ENCODE data around the gene SLC16A11.
"Not testable (repeated sequence)": the region's sequence is repeated elsewhere in the genome, so short reads cannot be mapped to it uniquely, and the experiment has no call there.

The SLC16A11 gene

DNA sequence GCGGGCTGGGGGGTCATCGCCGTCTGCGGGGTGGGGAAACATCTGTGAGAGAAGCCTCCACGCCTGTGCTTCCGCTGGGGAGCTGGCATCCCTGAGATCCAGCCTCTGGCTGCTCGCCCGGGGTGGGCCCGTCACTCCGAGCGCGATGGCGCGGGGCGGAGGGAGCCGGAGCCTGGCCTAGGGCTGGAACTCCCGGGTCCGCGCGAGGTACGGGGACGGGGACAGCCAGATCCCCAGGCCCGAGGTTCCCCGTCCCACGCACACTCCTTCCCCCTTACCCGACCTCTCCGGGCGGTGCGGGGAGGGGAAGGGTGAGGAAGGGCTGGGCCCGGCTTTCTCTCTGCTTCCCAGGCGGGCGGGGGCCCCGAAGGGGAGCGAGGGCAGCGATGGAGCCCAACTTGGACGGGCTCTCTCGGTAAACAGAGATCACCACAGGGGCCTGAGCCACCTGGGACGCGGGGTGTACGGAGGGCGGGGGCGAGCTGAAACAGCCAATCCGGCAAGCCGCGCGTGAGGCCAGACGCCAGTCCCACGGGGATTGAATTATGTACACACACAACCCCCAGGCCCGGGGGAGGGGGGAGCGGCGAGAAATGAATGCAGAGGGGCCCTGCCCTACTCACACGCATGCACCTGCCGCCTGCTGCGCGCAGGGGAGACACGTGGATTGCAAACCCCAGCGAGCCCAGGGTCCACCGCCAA, at the start of gene SLC16A11:
TSS of gene SLC16A11 (minus strand) at position 596 of the 702 bp plus-strand sequence. CDS start at position 17, 579 bp downstream.
- H3K4me3 ChIP-seq (ENCODE audit: low read length), result no peak within 1 kb of the TSS
- no peaks in the 10 kb centered on the region for H3K36me3 ChIP-seq (ENCODE audit: control insufficient read depth, insufficient read depth, low read length)
- peaks cover 27% of the 10 kb centered on the region for H3K4me1 ChIP-seq (ENCODE audit: control insufficient read depth, insufficient read depth, low read length)
- no peaks in the 10 kb centered on the region for H3K9me3 ChIP-seq (ENCODE audit: control insufficient read depth, low read length)
- H3K9ac ChIP-seq (ENCODE audit: low read length), result peak within 1 kb of the TSS; percentile 59
- H3K27me3 ChIP-seq (ENCODE audit: control insufficient read depth, insufficient read depth, low read length), result peaks cover 22% of the 10 kb centered on the region

DNA sequence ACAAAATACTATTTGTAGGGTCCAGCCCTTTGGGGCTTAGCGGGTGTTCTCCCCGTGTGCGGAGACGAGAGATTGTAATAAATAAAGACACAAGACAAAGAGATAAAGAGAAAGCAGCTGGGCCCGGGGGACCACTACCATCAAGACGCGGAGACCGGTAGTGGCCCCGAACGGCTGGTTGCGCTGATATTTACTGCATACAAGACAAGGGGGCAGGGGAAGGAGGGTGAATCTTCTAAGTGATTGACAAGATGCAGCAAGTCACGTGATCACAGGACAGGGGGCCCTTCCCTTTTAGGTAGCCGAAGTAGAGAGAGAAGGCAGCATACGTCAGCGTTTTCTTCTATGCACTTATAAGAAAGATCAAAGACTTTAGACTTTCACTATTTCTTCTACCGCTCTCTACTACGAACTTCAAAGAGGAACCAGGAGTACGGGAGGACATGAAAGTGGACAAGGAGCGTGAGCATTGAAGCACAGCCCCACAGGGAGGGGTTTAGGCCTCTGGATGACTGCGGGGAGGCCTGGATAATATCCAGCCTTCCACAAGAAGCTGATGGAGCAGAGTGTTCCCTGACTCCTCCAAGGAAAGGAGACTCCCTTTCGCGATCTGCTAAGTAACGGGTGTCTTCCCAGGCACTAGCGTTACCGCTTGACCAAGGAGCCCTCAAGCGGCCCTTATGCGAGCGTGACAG, 47.6 kb upstream of the SLC16A11 start:
- H3K4me3 ChIP-seq (ENCODE audit: low read length); H3K9me3 ChIP-seq (ENCODE audit: control insufficient read depth, low read length); H3K9ac ChIP-seq (ENCODE audit: low read length); H3K4me1 ChIP-seq (ENCODE audit: control insufficient read depth, insufficient read depth, low read length); H3K36me3 ChIP-seq (ENCODE audit: control insufficient read depth, insufficient read depth, low read length); H3K27me3 ChIP-seq (ENCODE audit: control insufficient read depth, insufficient read depth, low read length): not testable (repeated sequence)

DNA sequence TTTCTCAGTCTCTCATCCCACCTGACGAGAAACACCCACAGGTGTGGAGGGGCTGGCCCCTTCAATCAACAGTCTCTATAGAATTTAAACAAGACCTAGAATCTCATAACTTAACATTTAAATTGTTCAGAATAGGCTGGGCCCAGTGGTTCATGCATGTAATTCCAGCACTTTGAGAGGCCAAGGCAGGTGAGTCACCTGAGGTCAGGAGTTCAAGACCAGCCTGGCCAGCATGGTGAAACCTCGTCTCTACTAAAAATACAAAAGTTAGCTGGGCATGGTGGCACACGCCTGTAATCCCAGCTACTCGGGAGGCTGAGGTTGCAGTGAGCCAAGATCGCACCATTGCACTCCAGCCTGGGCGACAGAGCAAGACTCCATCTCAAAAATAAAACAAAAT, 45.7 kb upstream of the SLC16A11 start:
- H3K27me3 ChIP-seq (ENCODE audit: control insufficient read depth, insufficient read depth, low read length); H3K4me1 ChIP-seq (ENCODE audit: control insufficient read depth, insufficient read depth, low read length): not testable (repeated sequence)

GRCh38 chr17:7088442-7088841, 44.5 kb upstream of the SLC16A11 start:
- not testable (repeated sequence) for H3K4me1 ChIP-seq (ENCODE audit: control insufficient read depth, insufficient read depth, low read length); H3K9me3 ChIP-seq (ENCODE audit: control insufficient read depth, low read length); H3K9ac ChIP-seq (ENCODE audit: low read length); H3K27me3 ChIP-seq (ENCODE audit: control insufficient read depth, insufficient read depth, low read length); H3K36me3 ChIP-seq (ENCODE audit: control insufficient read depth, insufficient read depth, low read length); H3K4me3 ChIP-seq (ENCODE audit: low read length)

More for the DNA sequence above, 45.7 kb upstream of the SLC16A11 start:
- not testable (repeated sequence) for H3K36me3 ChIP-seq (ENCODE audit: control insufficient read depth, insufficient read depth, low read length); H3K9ac ChIP-seq (ENCODE audit: low read length); H3K9me3 ChIP-seq (ENCODE audit: control insufficient read depth, low read length); H3K4me3 ChIP-seq (ENCODE audit: low read length)

DNA sequence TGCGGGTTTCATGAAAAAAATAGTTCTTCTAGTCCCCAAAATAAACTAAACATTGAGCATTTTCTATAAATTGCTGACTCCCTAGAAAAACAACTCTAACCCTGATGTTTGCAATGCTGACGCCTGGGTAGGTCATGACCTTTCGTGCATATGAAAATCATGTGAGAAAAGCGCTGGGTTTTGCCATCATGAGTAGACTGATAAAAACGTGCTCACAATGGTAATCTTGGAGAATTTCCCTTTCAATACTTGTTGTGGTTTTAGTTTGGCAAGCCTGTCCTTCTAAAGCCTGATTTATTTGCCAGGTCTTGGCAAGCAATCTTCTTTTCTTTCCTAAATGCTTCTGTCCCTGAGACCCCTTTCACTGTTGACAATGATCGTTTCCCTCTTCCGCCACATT, 40.2 kb upstream of the SLC16A11 start:
- Histone ChIP-seq H3K27me3 (ENCODE audit: control insufficient read depth, insufficient read depth, low read length) (peaks cover 3% of the 10 kb centered on the region), H3K36me3 (ENCODE audit: control insufficient read depth, insufficient read depth, low read length) (no peaks in the 10 kb centered on the region), H3K9ac (ENCODE audit: low read length) (no peak overlapping the region), H3K4me3 (ENCODE audit: low read length) (no peak overlapping the region), H3K9me3 (ENCODE audit: control insufficient read depth, low read length) (no peaks in the 10 kb centered on the region), H3K4me1 (ENCODE audit: control insufficient read depth, insufficient read depth, low read length) (no peaks in the 10 kb centered on the region)

GRCh38 chr17:7083592-7083991, 39.7 kb upstream of the SLC16A11 start:
- no peak overlapping the region for H3K9ac ChIP-seq (ENCODE audit: low read length)
- no peak overlapping the region for H3K4me3 ChIP-seq (ENCODE audit: low read length)
- H3K9me3 ChIP-seq (ENCODE audit: control insufficient read depth, low read length), result no peaks in the 10 kb centered on the region
- H3K36me3 ChIP-seq (ENCODE audit: control insufficient read depth, insufficient read depth, low read length), result no peaks in the 10 kb centered on the region
- no peaks in the 10 kb centered on the region for H3K4me1 ChIP-seq (ENCODE audit: control insufficient read depth, insufficient read depth, low read length)
- peaks cover 3% of the 10 kb centered on the region for H3K27me3 ChIP-seq (ENCODE audit: control insufficient read depth, insufficient read depth, low read length)

GRCh38 chr17:7081341-7082062, 37.6 kb upstream of the SLC16A11 start:
- no peaks in the 10 kb centered on the region for H3K4me1 ChIP-seq (ENCODE audit: control insufficient read depth, insufficient read depth, low read length)
- no peaks in the 10 kb centered on the region for H3K9me3 ChIP-seq (ENCODE audit: control insufficient read depth, low read length)
- no peak overlapping the region for H3K9ac ChIP-seq (ENCODE audit: low read length)
- H3K27me3 ChIP-seq (ENCODE audit: control insufficient read depth, insufficient read depth, low read length), result peaks cover 3% of the 10 kb centered on the region
- no peak overlapping the region for H3K4me3 ChIP-seq (ENCODE audit: low read length)
- no peaks in the 10 kb centered on the region for H3K36me3 ChIP-seq (ENCODE audit: control insufficient read depth, insufficient read depth, low read length)

DNA sequence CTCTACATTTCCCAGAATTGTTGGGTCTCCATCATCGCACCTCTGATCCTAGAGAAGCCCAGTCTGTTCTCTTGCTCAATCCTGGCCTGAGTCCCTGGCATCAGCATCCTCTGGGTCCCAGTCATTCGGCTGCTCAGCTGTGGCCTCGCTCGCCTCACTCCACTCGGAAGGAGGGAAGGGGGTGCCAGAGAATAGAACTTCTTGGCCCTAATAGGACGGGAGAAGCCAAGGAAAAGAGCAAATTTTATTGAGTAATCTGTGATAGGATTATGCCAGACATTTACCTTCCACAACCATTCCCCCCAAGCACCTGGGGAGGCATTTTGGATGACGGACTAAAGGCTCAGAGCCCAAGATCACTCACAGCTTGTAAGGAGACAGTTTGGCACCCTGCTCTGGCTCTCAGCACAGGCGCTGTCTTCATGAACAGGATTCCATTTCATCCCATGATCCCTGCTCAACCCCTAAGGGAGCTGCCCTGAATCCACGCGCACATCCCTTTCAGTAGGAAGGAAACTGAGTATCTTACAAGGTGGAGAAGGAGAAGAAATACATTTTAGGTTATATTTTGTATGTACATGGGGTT, 36.7 kb upstream of the SLC16A11 start:
- Histone ChIP-seq H3K36me3 (ENCODE audit: control insufficient read depth, insufficient read depth, low read length) (no peaks in the 10 kb centered on the region), H3K27me3 (ENCODE audit: control insufficient read depth, insufficient read depth, low read length) (peaks cover 3% of the 10 kb centered on the region), H3K9ac (ENCODE audit: low read length) (no peak overlapping the region), H3K9me3 (ENCODE audit: control insufficient read depth, low read length) (no peaks in the 10 kb centered on the region), H3K4me1 (ENCODE audit: control insufficient read depth, insufficient read depth, low read length) (no peaks in the 10 kb centered on the region), H3K4me3 (ENCODE audit: low read length) (no peak overlapping the region)

- Histone ChIP-seq H3K27me3 (ENCODE audit: control insufficient read depth, insufficient read depth, low read length) (peaks cover 3% of the 10 kb centered on the region), H3K36me3 (ENCODE audit: control insufficient read depth, insufficient read depth, low read length) (no peaks in the 10 kb centered on the region), H3K4me1 (ENCODE audit: control insufficient read depth, insufficient read depth, low read length) (no peaks in the 10 kb centered on the region), H3K9me3 (ENCODE audit: control insufficient read depth, low read length) (no peaks in the 10 kb centered on the region), H3K9ac (ENCODE audit: low read length) (no peak within 1 kb of the TSS), H3K4me3 (ENCODE audit: low read length) (no peak within 1 kb of the TSS)
Measured at GRCh38 chr17:7079581-7080455, 35.9 kb upstream of the SLC16A11 start, which contains the start of gene CLEC10A. CLEC10A (minus strand) TSS chr17:7080251; CDS start chr17:7078812, 1,439 bp downstream.

DNA sequence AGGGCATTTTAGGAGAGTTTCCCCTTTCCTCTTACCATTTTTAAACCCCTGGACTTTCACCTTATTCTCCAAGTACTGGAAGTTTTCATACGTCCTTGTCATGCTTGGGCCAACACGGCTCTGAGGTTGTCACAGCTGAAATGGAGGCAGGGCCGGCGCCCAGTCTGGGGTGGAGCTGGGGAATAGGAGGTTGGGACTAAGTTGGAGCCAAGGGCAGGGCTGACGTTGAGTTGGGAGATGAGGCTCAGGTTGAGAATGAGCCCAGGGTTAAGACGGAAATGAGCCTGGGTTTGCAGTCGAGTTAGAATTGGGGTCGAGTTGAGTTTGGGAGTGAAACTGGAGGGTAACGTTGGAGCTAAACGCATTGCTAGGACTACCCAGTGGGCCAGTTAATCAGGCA, 34.8 kb upstream of the SLC16A11 start:
- Histone ChIP-seq H3K4me3 (ENCODE audit: low read length) (no peak overlapping the region), H3K36me3 (ENCODE audit: control insufficient read depth, insufficient read depth, low read length) (no peaks in the 10 kb centered on the region), H3K27me3 (ENCODE audit: control insufficient read depth, insufficient read depth, low read length) (peaks cover 3% of the 10 kb centered on the region), H3K9me3 (ENCODE audit: control insufficient read depth, low read length) (no peaks in the 10 kb centered on the region), H3K4me1 (ENCODE audit: control insufficient read depth, insufficient read depth, low read length) (no peaks in the 10 kb centered on the region), H3K9ac (ENCODE audit: low read length) (no peak overlapping the region)

- Histone ChIP-seq H3K9me3 (ENCODE audit: control insufficient read depth, low read length) (no peaks in the 10 kb centered on the region), H3K36me3 (ENCODE audit: control insufficient read depth, insufficient read depth, low read length) (no peaks in the 10 kb centered on the region), H3K4me3 (ENCODE audit: low read length) (no peak overlapping the region), H3K4me1 (ENCODE audit: control insufficient read depth, insufficient read depth, low read length) (no peaks in the 10 kb centered on the region), H3K9ac (ENCODE audit: low read length) (no peak overlapping the region), H3K27me3 (ENCODE audit: control insufficient read depth, insufficient read depth, low read length) (no peaks in the 10 kb centered on the region)
Measured at GRCh38 chr17:7077911-7078546, 34.1 kb upstream of the SLC16A11 start.
